T-helper 1 cell treated with Interleukin-12 subunit alpha and Interleukin-12 subunit beta and Interleukin-4 antibody, amounts not matched to agents 30 μg/mL and 1 μg/mL, for 36 hours (primary cell): ENCODE data around the gene CDK14.

ENCODE experiments used
- H3K27ac Mint-ChIP-seq: one replicate; pipeline ENCODE4 v1.8.0; 2021; ENCODE audit warnings: mild to moderate bottlenecking, mixed read lengths
- H3K27me3 Mint-ChIP-seq: one replicate; pipeline ENCODE4 v1.8.0; 2021; ENCODE audit warnings: low read depth, mixed read lengths
- H3K36me3 Mint-ChIP-seq: one replicate; pipeline ENCODE4 v1.8.0; 2021; ENCODE audit warnings: low read depth, mixed read lengths
- H3K4me1 Mint-ChIP-seq: one replicate; pipeline ENCODE4 v1.8.0; 2021; ENCODE audit warnings: low read depth, mixed read lengths
- H3K4me3 Mint-ChIP-seq: one replicate; pipeline ENCODE4 v1.8.0; 2021; ENCODE audit warnings: mild to moderate bottlenecking, moderate library complexity, mixed read lengths
- H3K9me3 Mint-ChIP-seq: one replicate; pipeline ENCODE4 v1.8.0; 2021; ENCODE audit warnings: mixed read lengths

The CDK14 gene

DNA sequence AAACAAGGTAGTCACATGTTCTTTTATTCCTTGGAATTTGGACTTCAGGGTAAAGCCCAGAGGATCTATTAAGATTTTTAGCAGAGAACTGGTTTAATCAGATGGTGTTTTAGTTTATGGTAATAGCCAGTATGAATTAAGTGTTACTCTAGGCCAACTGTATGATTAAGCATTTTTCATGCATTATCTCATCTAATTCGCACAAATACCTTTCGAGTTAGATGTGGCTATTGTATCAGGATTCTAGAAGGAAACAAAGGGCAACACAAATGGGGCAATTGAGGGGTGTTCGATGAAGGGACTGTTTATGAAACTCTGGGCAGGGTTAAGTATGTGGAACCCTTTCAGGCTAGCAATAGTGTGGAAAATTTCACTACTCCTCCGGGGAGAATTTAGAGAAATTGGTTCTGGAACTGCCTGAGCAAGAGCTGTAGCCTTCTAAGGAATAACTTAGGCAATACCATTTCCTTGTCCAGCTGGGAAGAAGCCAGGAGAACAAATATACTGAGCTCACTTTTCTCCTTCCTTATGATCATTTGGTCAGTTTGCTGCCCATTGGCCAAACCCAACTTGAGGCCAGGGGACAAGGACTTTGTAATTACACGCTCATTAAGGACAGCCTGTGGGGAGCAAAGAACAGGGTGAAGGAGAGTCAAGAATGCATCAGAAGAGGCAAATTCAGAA, 349.1 kb downstream of the CDK14 start:
- Mint-ChIP-seq H3K36me3 (no peaks in the 10 kb centered on the region), H3K4me3 (no peak overlapping the region), H3K27me3 (no peaks in the 10 kb centered on the region), H3K9me3 (no peaks in the 10 kb centered on the region), H3K27ac (no peak overlapping the region), H3K4me1 (no peaks in the 10 kb centered on the region)

DNA sequence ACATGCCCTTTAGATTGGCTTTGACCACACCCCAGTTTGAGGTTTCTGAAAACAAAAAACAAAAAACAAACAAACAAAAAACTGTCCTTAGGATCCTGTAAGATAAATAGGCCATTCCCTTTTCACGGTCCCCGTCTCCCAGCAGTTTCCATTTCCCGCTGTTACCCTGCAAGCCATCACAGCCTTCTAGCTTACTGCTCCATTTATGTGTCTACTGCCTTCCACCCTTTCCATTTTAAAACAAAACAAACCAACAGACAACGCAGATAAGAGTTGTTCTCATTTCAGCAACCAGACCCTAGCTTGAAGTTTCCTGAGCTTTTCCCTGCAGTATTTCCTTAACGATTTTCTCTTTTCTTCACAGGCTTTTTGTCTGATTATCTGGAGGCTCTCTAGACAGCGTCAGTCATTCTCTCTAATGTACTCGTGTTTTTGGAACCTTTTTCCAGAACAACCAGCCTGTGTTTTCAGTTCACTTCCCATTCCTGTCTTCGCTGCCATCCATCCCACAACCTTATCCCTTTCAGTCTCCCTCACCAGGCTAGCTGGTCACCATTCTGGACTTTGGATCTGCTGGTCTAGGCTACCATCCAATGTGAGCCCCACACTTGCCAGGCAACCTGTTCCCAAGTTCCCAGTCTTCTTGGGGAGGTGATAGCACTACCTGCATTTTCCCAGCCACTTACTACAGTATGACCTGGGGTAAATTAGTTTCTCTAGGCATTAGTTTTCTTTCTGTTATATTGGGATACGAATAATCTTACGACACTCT, 350.8 kb downstream of the CDK14 start:
- H3K9me3 Mint-ChIP-seq, result no peaks in the 10 kb centered on the region
- H3K4me1 Mint-ChIP-seq, result no peaks in the 10 kb centered on the region
- H3K4me3 Mint-ChIP-seq, result no peak overlapping the region
- H3K27me3 Mint-ChIP-seq, result no peaks in the 10 kb centered on the region
- no peak overlapping the region for H3K27ac Mint-ChIP-seq
- H3K36me3 Mint-ChIP-seq, result no peaks in the 10 kb centered on the region

DNA sequence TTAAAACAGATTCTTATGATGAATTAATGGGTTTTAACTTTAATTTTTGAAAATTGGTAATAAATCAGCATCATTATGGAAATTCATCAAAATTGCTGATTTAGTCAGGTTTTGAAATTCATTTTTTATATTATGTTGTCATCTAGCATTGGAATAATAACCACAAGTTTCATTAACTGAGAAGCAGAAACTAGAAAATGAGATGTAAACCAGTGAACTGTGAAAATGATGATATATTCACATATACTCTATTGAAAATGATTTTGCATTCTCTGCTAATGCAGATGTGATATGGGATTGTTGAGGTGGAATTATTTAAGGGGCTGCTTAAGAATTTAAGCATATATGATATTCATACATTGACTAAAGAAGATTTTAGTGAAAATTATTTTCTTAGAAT, 352.0 kb downstream of the CDK14 start:
- H3K36me3 Mint-ChIP-seq, result no peaks in the 10 kb centered on the region
- H3K9me3 Mint-ChIP-seq, result no peaks in the 10 kb centered on the region
- no peaks in the 10 kb centered on the region for H3K27me3 Mint-ChIP-seq
- H3K4me1 Mint-ChIP-seq, result no peaks in the 10 kb centered on the region
- no peak overlapping the region for H3K4me3 Mint-ChIP-seq
- H3K27ac Mint-ChIP-seq, result no peak overlapping the region

DNA sequence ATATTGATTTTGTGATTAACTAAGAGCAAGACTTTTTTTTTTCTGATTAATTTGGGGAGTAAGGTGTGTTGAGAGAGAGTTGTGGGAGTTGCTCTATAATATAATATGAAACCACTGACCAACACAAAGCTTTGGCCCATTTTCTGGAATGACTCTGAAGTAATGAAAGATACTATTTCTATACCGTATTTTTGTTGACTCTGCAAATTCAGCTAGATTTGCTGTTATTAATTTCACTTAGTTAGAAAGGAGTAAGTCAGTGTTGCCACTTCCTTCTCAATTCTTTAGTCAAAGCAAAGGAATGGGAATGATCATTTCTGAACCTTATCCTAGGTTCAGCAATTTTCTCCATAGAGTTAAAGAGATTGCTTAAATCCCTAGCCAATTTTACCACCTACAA, 355.1 kb downstream of the CDK14 start:
- no peak overlapping the region for H3K27ac Mint-ChIP-seq
- no peaks in the 10 kb centered on the region for H3K4me1 Mint-ChIP-seq
- H3K4me3 Mint-ChIP-seq, result no peak overlapping the region
- H3K9me3 Mint-ChIP-seq, result no peaks in the 10 kb centered on the region
- H3K36me3 Mint-ChIP-seq, result no peaks in the 10 kb centered on the region
- no peaks in the 10 kb centered on the region for H3K27me3 Mint-ChIP-seq

DNA sequence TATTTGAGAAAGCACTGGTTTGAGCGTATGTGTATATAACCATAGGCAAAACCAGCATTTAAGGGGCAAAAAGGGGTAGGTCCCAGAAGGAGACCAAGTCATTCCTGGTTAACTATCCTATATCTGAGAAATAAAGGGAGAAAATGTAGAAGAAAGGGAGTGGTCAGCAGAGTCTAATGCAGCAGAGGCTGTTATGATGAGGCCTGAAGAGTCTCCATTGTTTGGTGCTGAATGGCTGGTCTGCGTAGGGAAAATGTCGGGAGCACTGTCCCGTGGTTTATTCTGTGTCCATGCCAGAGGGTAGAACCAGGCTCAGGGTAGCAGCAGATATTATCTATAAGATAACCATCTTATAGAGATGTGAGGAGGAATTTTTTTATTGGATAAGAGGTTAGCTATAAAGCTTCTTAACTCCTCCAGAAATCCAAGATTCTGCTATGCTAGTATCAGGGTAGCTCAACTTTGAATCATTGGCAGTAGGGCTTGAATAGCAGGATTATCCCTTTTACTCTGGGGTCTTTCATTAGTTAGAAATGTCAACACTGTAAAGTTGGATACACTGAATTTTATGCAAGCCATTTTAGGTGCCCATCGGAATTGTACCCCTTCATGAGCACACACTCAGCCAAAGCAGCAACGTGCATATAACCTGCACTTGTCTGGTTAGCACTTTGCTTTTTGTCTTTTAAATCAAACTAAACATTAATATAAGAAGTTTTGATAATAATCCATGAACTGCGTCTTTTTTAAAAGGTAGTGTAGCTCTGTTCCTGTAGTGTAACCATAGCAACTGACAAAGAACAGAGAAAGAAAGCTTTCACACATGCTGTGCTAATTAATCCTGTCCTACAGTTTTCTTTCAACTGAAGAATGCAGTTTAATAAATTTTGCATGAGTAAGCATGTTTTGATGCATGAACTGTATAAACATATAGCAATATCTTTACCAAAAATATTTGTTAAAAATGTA, 356.1 kb downstream of the CDK14 start:
- Mint-ChIP-seq H3K36me3 (no peaks in the 10 kb centered on the region), H3K4me3 (no peak overlapping the region), H3K27me3 (no peaks in the 10 kb centered on the region), H3K27ac (no peak overlapping the region), H3K4me1 (no peaks in the 10 kb centered on the region), H3K9me3 (no peaks in the 10 kb centered on the region)

DNA sequence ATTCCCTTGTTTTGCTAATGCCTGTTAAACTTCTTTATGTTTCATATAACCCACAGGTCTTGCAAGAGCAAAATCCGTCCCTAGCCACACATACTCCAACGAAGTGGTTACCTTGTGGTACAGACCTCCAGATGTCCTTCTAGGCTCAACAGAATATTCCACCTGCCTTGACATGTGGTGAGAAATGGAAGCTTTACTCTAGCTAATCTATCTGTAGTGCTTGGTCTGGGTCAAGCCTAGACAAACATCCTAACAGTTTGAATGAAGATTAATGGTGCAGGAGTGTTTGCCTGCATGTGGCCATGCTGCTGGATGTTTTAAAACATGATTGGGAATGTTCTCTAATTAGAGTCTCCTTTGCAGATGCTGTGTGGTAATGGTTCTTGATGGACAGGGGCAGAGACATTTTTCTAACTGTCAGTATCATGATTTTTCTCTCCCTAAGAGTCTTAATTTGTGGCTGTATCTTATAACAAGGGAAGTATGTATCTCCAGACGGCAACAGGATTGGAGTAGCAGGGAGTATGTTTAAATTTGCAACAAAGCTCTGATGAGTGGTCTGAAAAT, 359.6 kb downstream of the CDK14 start:
- no peak overlapping the region for H3K27ac Mint-ChIP-seq
- H3K27me3 Mint-ChIP-seq, result no peaks in the 10 kb centered on the region
- no peaks in the 10 kb centered on the region for H3K36me3 Mint-ChIP-seq
- no peak overlapping the region for H3K4me3 Mint-ChIP-seq
- no peaks in the 10 kb centered on the region for H3K4me1 Mint-ChIP-seq
- no peaks in the 10 kb centered on the region for H3K9me3 Mint-ChIP-seq

DNA sequence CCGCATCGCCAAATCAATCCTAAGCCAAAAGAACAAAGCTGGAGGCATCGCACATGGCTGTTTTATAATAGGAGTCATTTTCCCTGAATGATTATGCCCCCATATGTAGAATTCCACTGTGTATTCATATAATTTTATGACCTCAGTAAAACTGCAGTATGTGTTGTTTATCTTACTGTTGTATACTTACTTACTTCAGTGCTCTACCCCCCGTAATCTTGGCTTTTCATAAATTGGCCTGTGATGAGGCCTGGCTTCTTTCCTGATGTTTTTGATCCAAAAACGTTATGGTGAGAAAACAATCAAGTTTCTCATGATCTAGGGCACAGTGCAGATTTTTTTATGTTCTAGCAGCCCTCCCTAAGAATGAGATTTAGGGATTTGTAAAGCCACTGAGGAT, 361.8 kb downstream of the CDK14 start:
- no peaks in the 10 kb centered on the region for H3K27me3 Mint-ChIP-seq
- H3K4me3 Mint-ChIP-seq, result no peak overlapping the region
- H3K4me1 Mint-ChIP-seq, result no peaks in the 10 kb centered on the region
- no peak overlapping the region for H3K27ac Mint-ChIP-seq
- H3K36me3 Mint-ChIP-seq, result no peaks in the 10 kb centered on the region
- H3K9me3 Mint-ChIP-seq, result no peaks in the 10 kb centered on the region

DNA sequence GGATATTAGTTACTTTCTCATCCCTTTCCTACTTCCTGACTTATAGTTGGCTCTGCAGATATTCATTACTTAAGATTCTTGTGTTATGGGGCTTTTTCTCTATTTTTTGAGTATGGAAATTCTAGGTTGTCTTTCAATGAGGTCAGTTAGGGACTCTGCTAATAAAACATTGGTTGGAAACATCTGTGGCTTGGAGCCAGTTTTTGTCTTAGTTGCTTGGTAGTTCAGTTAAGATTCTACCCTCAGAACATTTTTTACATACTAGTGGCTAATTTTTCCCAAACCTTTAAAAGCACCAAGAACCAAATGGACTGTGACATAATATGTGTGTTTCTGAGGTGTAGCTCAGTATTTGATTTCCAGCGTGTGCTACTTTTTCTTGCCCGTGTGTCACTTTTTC, 362.5 kb downstream of the CDK14 start:
- Mint-ChIP-seq H3K4me1 (no peaks in the 10 kb centered on the region), H3K36me3 (no peaks in the 10 kb centered on the region), H3K9me3 (no peaks in the 10 kb centered on the region), H3K27ac (no peak overlapping the region), H3K27me3 (no peaks in the 10 kb centered on the region), H3K4me3 (no peak overlapping the region)

DNA sequence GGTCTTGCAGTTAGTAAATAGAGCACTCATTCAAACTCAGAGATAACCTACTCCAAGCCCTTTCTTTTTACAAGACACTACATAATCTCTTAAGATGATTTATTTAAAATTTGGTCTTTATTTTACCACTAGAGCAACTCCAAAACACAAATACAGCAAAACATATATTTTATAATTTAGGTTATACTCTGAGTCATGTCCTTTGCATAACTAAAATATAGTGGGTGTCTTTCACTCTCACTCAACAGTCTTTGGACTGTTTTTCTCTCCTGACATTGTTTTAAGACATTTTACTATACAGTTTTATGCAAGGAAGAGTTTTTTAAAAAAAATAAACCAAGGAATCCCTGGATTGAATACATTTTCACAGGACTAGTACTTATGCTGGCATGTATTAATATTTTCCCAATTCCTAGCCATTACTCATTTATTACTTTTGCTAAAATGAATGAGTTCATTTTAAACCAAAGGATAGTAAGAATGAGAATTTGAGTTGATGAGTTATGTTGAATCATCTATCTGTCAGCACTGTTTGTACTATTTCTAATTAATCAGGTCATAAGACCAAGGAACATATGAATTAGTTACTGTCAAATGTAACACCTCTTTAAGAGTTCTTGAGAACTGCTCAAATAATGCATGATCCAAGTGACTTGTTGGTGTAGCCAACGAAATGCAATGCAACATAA, 365.1 kb downstream of the CDK14 start:
- Mint-ChIP-seq H3K27ac (no peak overlapping the region), H3K4me3 (no peak overlapping the region), H3K9me3 (no peaks in the 10 kb centered on the region), H3K4me1 (no peaks in the 10 kb centered on the region), H3K27me3 (no peaks in the 10 kb centered on the region), H3K36me3 (no peaks in the 10 kb centered on the region)

DNA sequence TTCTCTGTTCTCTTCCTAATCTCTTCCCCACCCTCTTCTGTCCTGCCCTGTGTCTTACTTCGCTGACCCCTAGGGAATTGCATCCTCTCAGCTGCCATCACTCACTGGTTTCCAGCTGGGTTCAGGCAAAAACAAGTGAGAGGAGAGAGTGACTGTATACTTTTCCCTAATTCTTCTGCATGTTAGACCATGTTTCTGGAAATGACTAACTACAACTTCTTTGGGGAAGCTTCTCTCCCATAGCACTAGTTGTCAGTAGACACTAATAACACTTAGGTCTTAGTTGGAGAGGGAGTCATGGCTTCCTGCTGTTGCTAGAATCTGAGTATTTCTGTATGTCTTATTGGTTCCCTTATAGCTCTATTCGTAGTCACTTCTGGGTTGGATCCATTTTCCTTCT, 369.1 kb downstream of the CDK14 start:
- no peak overlapping the region for H3K27ac Mint-ChIP-seq
- H3K4me3 Mint-ChIP-seq, result no peak overlapping the region
- no peaks in the 10 kb centered on the region for H3K27me3 Mint-ChIP-seq
- no peaks in the 10 kb centered on the region for H3K9me3 Mint-ChIP-seq
- no peaks in the 10 kb centered on the region for H3K4me1 Mint-ChIP-seq
- no peaks in the 10 kb centered on the region for H3K36me3 Mint-ChIP-seq

DNA sequence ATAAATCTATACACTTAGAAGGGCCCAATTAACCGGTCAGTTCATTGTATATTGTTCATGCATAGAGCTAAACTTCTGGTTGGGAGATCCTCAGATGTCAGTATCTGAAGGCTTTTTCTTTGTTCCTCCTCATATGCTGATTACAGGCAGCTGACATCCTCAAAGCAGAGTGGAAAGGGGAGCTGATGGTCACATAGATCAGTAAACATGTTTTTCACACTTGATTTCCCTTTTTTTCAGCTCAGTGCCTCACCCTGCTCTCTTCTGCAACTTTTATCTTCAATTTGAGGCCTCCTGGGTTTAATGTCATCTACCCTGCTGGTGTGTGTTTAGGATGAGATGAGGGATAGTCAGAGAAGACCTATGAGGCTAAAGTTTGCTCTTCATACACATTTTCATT, 370.2 kb downstream of the CDK14 start:
- H3K27me3 Mint-ChIP-seq, result no peaks in the 10 kb centered on the region
- H3K4me1 Mint-ChIP-seq, result no peaks in the 10 kb centered on the region
- H3K27ac Mint-ChIP-seq, result no peak overlapping the region
- no peak overlapping the region for H3K4me3 Mint-ChIP-seq
- H3K36me3 Mint-ChIP-seq, result no peaks in the 10 kb centered on the region
- H3K9me3 Mint-ChIP-seq, result no peaks in the 10 kb centered on the region

DNA sequence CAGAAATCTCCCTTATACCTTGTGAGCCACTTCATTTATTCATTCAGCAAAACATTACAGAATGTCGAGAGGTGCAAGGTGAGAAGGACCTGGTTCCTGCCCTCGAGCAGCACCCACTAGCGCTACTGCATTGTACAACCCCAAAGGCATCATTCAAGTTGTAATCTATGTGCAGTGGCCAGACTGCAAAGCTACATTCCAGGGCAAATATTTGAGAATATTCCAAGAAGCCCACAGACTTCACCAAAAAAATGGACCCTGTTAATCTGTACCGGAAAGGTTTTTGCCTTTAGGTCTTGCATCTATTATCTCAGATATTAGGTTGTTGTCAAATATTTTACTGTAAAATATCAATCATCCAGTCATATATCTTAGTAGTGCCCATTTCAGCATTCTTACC, 372.8 kb downstream of the CDK14 start:
- no peaks in the 10 kb centered on the region for H3K27me3 Mint-ChIP-seq
- no peaks in the 10 kb centered on the region for H3K4me1 Mint-ChIP-seq
- H3K4me3 Mint-ChIP-seq, result no peak overlapping the region
- no peaks in the 10 kb centered on the region for H3K9me3 Mint-ChIP-seq
- no peak overlapping the region for H3K27ac Mint-ChIP-seq
- H3K36me3 Mint-ChIP-seq, result no peaks in the 10 kb centered on the region

DNA sequence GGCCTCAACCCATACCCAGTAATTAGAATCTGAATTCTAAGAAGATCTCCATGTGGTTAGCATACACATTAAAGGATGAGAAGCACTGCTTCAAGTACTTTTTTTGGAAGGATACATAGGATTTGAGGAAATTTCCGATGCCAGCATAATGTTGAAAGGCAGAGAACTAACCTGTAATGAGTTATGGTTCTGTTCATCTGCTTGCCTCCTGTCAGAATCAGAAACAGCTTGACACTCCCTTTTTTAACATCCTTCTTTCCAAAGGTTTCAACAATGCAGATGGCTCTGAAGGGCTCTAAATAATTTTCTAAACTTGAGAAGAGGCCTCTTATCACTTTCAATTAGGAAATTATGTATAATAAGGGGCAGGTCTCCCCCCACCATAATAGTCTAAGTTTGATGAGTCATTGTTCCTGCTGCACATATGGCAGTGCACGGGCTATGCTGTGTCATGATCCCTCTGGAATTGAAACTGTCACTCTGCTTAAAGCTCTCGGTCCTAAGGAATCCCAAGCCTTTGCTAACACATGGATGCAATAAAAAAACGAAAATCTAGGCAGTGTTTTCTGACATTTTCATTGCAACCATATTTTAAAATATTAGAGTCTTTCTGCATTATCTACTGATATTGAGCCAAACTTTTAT, 376.9 kb downstream of the CDK14 start:
- H3K27me3 Mint-ChIP-seq, result no peaks in the 10 kb centered on the region
- no peaks in the 10 kb centered on the region for H3K4me1 Mint-ChIP-seq
- H3K36me3 Mint-ChIP-seq, result no peaks in the 10 kb centered on the region
- H3K9me3 Mint-ChIP-seq, result peaks cover 11% of the 10 kb centered on the region
- H3K4me3 Mint-ChIP-seq, result no peak overlapping the region
- no peak overlapping the region for H3K27ac Mint-ChIP-seq

DNA sequence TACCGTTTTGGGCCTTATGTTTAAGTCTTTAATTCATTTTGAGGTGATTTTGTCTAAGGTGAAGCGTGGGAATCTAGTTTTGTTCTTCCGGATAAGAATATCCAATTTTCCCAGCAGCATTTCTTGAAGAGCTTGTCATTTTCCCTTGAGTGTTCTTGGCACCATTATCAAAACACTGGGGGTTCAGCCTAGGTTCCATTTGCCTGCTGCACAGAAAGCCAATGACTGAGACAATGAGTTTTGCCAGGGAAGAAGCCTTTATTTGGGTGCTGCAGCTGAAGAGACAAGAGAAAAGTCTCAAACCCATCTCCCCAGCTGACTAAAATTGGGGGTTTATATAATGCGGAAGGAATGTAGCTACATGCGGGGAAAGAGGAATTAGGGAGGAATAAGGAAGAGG, 380.9 kb downstream of the CDK14 start:
- H3K27ac Mint-ChIP-seq, result no peak overlapping the region

More for the DNA sequence above, 380.9 kb downstream of the CDK14 start:
- Mint-ChIP-seq H3K4me3 (no peak overlapping the region), H3K27me3 (no peaks in the 10 kb centered on the region), H3K36me3 (no peaks in the 10 kb centered on the region), H3K9me3 (peaks cover 22% of the 10 kb centered on the region), H3K4me1 (no peaks in the 10 kb centered on the region)
